ENCODE data around the gene CARMIL3.
"Not testable (repeated sequence)": the region's sequence is repeated elsewhere in the genome, so short reads cannot be mapped to it uniquely, and the experiment has no call there.

The CARMIL3 gene, protein sequence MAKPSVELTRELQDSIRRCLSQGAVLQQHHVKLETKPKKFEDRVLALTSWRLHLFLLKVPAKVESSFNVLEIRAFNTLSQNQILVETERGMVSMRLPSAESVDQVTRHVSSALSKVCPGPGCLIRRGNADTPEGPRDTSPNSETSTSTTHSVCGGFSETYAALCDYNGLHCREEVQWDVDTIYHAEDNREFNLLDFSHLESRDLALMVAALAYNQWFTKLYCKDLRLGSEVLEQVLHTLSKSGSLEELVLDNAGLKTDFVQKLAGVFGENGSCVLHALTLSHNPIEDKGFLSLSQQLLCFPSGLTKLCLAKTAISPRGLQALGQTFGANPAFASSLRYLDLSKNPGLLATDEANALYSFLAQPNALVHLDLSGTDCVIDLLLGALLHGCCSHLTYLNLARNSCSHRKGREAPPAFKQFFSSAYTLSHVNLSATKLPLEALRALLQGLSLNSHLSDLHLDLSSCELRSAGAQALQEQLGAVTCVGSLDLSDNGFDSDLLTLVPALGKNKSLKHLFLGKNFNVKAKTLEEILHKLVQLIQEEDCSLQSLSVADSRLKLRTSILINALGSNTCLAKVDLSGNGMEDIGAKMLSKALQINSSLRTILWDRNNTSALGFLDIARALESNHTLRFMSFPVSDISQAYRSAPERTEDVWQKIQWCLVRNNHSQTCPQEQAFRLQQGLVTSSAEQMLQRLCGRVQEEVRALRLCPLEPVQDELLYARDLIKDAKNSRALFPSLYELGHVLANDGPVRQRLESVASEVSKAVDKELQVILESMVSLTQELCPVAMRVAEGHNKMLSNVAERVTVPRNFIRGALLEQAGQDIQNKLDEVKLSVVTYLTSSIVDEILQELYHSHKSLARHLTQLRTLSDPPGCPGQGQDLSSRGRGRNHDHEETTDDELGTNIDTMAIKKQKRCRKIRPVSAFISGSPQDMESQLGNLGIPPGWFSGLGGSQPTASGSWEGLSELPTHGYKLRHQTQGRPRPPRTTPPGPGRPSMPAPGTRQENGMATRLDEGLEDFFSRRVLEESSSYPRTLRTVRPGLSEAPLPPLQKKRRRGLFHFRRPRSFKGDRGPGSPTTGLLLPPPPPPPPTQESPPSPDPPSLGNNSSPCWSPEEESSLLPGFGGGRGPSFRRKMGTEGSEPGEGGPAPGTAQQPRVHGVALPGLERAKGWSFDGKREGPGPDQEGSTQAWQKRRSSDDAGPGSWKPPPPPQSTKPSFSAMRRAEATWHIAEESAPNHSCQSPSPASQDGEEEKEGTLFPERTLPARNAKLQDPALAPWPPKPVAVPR (N-terminal part only)

DNA sequence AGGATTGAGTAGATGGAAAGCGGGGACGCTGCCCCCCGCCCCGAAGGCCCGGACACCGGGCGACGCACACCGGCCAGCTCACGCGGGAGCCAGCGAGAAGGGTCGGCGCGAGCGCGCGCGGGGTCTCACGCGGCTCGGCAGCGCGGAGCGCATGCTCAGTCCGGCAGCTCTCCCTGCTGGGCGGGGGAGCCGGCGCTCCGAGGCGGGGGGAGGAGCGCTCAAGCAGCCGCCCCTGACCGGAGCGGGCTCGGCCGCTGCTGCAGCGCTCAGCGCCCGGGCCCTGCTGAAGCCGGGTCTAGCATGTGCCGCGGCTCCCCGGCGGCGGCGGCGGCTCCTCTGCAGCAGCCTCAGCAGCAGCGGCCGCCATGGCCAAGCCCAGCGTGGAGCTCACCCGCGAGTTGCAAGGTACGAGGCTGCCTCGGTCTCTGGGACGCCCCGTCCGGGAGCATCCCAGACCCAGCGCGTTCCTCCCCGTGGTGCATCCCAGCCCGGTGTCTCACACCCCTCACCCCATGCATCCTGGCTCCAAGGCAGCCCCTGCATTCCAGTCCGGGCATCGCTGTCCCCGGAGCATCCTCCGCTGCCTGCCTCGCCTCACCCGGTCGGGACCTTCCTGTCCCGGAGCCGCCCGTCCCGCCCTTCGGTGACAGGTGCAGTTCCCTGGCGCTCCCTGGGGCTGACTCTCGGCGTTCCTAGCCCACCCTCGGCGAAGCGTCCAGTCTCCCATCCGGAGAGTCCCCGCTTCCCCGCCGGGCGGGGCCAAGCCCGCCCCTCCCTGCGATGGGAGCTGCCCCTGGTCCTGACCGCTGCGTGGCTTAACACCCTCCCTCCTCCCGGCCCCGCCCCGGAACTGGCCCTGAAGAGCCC lies at the start of gene CARMIL3:
TSS of gene CARMIL3 (plus strand) at position 221 of the 867 bp plus-strand sequence. CDS start at position 366, 145 bp downstream.
- DNase-seq (ENCODE audit: low read depth in 1 of 2, low spot score in 1 of 2): peak in 1 of 2 donors; percentile 36

DNA sequence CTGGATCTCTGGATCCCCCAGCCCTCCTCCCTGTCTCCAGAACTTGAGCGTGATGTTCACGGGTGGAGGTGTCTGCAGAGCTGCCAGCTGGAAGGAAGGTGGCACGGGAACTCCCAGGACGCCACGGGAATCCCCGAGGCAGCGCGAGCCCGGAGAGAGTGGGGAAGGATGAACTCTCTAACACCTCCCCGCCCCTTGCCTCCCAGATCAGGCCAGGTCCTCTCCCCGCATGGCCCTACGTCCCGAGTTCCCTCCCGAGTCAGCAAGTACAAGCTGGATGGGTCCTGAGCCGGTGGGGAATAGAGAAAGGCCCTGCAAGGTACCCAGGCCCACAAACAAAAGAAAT lies 45.4 kb upstream of the CARMIL3 start:
- DNase-seq (ENCODE audit: low read depth in 1 of 2, low spot score in 1 of 2): not testable (repeated sequence)

DNA sequence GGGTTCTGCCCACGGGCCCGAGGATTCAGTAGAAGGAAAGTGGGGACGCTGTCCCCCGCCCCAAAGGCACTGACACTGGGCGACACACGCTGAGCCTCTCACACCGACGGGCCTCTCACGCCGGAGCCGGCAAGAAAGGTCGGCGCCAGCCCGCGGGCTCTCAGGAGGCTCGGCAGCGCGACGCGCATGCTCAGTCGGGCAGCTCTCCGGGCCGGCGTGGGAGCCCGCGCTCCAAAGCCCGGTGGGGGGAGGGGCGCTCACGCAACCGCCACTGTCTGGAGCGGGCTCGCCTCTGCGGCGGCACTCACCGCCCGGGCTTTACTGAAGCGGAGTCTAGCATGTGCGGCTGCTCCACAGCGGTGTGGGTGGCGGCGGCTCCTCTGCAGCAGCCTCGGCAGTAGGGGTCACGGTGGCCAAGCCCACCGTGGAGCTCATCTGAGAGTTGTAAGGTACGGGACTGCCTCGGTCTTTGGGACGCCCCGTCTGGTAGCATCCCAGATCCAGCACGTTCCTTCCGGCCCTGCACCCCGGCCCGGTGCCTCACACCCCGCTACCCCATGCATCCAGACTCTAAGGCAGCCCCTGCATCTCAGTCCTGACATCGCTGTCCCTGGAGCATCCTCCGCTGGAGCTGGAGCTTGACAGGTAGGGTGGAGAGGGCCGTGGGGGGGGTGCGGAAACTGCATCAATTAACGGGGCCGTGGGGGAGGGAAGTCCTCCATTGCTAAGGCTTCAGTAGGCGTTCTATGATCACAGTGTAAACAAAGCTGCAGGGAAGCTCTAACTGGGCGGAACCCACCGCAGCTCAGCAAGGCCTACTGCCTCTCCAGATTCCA lies 44.8 kb upstream of the CARMIL3 start:
- peak; percentile 20 to 47 for DNase-seq (ENCODE audit: low read depth in 1 of 2, low spot score in 1 of 2)

GRCh38 chr14:24011051-24011450 lies 40.8 kb upstream of the CARMIL3 start:
- no peak for DNase-seq (ENCODE audit: low read depth in 1 of 2, low spot score in 1 of 2)

DNA sequence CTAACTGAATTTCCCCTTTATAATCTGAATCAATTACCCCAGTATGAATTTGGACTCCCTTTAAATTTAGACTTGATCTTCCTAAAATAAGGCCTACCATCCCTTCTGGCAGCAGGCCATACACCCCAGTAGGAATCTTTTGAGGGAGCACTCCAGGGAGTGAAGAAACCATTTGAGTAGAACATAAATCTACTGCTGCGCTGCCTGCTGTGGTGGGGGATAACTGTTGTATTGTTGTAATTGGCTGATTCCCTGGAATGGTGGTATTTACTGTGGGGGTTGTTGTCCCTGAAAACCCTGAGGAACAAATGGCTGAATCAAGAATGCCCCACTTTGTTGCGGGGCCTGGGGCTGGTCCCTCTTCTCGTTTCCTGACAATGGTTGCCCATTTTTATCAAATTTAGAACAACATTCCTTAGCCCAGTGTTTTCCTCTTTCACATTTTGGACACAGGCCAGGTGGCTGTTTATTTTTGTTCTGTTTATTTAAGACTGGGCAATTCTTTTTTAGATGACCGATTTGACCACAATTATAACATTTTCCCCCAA lies 39.0 kb upstream of the CARMIL3 start:
- not testable (repeated sequence) for DNase-seq (ENCODE audit: low read depth in 1 of 2, low spot score in 1 of 2)

DNA sequence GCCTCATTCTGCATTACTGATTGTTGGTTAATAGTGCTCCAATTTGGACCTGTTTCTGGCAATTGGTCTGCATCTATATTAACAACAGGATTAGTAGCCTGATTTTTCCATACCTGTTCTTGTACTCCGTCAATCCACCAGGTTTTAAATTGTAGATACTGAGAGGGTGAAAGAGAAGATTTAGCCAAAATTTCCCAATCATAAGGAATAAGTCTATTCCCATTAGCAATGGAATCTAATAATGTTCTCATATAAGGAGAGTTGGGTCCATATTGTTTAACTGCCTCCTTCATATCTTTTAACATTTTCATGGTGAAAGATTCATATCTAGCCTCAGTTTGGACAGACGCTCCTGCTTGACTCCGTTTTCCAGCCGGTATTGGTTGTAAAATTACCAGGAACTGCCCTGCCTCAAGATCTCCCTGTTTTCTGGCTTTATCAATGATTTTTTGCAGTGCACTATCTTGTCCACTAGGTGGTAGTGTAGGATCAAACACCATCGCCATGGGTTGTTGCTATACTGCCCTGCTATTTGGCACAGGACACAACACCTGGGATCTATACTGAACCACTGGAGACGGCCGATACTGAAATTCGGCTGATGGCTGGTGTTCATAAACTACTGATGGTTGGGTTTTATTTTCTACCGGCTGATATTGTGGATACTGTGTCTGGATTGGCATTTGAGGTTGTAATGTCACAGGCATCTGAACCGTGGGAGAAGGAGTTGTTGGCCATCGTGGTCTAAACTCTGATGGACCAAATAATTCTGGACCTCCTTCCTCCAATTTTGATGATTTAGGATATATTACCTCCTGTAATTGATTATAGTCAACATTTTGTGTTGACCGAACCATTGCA lies 37.9 kb upstream of the CARMIL3 start:
- DNase-seq (ENCODE audit: low read depth in 1 of 2, low spot score in 1 of 2): peak; percentile 13 to 51

GRCh38 chr14:24015745-24016144 lies 36.1 kb upstream of the CARMIL3 start:
- not testable (repeated sequence) for DNase-seq (ENCODE audit: low read depth in 1 of 2, low spot score in 1 of 2)

DNA sequence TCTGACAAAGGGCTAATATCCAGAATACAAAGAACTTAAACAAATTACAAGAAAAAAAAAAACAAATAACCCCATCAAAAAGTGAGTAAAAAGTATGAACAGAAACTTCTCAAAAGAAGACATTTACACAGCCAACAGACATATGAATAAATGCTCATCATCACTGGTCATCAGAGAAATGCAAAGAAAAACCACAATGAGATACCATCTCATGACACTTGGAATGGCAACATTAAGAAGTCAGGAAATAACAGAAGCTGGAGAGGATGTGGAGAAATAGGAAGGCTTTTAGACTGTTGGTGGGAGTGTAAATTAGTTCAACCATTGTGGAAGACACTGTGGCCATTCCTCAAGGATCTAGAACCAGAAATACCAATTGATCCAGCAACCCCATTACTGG lies 32.8 kb upstream of the CARMIL3 start:
- not testable (repeated sequence) for DNase-seq (ENCODE audit: low read depth in 1 of 2, low spot score in 1 of 2)

DNA sequence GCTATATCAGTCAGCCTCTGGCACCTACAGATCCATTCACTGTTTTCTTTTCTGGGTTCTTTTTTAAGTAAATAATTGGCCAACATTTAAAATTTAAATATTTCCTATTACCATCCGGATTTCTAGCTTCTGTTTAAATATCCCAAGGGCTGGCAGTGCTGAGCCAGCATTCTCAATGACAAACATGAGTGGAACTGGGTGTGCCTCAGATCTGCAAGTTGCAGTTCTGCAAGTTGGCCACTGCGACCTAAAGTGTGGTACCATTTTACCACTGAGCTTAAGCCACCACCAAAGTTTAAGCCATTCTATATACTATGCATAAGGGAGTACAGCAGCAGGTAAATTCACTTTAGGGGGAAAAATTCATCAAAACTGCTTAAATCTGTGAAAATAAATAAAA lies 31.9 kb upstream of the CARMIL3 start:
- DNase-seq (ENCODE audit: low read depth in 1 of 2, low spot score in 1 of 2): not testable (repeated sequence)

DNA sequence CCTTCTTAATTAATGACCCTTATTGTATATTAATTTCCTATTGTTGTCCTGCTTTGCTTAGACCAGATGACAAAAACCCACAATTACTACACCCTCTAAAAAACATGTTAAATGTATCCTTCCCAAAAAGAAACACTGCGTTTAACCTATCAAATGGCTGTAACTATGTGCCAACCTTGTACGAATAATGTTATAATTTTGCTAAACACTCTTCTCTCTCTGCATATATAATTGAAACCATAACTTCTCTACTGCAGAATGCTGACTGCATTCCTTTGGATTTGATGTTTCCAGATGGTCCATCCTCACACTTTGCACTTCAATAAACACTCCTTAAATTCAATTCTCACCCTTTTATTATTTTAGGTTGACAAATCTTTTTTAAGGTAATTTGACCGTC lies 31.3 kb upstream of the CARMIL3 start:
- DNase-seq (ENCODE audit: low read depth in 1 of 2, low spot score in 1 of 2): not testable (repeated sequence)

DNA sequence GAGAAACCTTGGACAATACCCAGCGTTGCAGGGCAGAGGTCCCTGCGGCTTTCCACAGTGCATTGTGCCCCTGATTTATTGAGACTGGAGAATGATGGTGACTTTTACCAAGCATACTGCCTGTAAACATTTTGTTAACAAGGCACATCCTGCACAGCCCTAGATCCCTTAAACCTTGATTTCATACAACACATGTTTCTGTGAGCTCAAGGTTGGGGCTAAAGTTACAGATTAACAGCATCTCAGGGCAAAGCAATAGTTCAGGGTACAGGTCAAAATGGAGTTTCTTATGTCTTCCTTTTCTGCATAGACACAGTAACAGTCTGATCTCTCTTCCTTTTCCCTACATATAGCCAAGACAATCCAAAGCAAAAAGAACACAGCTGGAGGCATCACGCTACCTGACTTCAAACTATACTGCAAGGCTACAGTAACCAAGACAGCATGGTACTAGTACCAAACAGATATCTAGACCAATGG lies 26.8 kb upstream of the CARMIL3 start:
- not testable (repeated sequence) for DNase-seq (ENCODE audit: low read depth in 1 of 2, low spot score in 1 of 2)

DNA sequence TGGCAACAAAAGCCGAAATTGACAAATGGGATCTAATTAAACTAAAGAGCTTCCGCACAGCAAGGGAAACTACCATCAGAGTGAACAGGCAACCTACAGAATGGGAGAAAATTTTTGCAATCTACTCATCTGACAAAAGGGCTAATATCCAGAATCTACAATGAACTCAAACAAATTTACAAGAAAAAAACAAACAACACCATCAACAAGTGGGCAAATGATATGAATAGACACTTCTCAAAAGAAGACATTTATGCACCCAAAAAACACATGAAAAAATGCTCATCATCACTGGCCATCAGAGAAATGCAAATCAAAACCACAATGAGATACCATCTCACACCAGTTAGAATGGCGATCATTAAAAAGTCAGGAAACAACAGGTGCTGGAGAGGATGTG lies 22.1 kb upstream of the CARMIL3 start:
- DNase-seq (ENCODE audit: low read depth in 1 of 2, low spot score in 1 of 2): not testable (repeated sequence)

- not testable (repeated sequence) for DNase-seq (ENCODE audit: low read depth in 1 of 2, low spot score in 1 of 2)
Measured at GRCh38 chr14:24031331-24031730, 20.5 kb upstream of the CARMIL3 start.

- no peak for DNase-seq (ENCODE audit: low read depth in 1 of 2, low spot score in 1 of 2)
Measured at GRCh38 chr14:24032727-24033418, 18.9 kb upstream of the CARMIL3 start.

DNA sequence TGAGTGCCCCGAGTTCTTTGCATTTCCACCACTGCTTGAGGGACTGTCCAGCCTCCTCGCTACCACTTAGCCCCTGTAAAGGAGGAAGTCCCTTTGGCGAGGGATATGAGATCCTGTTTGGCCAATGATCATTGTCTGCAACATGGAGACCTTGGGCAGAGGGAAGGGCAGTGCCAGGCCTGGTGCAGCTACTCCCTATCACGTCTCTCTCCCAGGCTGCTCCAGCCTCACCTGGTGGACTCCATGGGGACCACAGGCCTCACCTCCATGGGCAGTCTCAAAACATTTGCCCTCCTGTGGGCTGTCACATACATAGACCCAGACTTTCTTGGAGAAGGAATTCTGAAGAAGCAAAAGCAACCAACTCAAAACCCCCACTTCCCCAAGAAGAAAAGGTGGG lies 16.0 kb upstream of the CARMIL3 start:
- not testable (repeated sequence) for DNase-seq (ENCODE audit: low read depth in 1 of 2, low spot score in 1 of 2)

GRCh38 chr14:24036169-24036962 lies 15.4 kb upstream of the CARMIL3 start:
- DNase-seq (ENCODE audit: low read depth in 1 of 2, low spot score in 1 of 2): peak in 1 of 2 donors; percentile 39

All from activated CD4-positive, alpha-beta T cell treated with anti-CD3 and anti-CD28 coated beads, Interleukin-2, amount 50 U/mL, for 24 hours (primary cell).